C4-2B (cell line): Measurements from ENCODE around the gene FAM53B.

Source experiments
- ZFX ChIP-seq: fragments of 450-650 bp; IDR thresholded peaks from 2 replicates; pipeline ENCODE4 v1.6.1; 2017
- TF ChIP-seq, protein P1 (sequence below): fragments of 450-650 bp; conservative IDR thresholded peaks from 2 replicates; pipeline ENCODE4 v1.5.1; 2017; ENCODE audit warnings: mild to moderate bottlenecking

DNA sequence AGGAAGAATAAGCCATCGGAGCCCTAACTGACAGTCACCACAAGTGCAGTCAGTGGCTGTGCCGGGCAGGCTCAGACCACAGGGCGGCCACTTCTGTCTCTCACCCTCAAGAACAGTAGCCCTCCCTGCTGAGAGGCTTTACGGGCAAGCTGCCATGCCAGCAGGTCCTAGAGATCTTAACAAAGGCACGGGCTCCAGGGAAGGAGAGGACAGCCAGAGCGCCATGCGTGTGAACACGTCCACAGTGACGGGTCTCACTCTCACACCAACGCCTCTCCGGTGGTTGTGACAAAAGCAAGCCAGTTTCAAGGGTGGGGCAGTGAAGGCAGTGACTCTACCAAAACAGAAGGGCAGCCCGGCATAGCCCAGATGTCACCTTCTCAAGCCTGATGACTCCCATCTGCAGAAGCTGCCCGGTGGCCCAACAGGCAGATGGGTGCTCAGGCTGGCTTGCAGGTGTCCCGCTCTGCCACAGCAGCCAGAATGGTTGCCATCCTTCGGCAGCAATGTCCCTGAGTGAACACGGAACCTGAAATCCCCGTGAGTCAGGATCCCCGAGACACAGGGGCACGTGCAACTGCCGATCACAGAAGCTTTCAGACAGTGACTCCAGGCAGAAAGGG is 102.0 kb downstream of the FAM53B start:
- TF ChIP-seq, protein P1, sequence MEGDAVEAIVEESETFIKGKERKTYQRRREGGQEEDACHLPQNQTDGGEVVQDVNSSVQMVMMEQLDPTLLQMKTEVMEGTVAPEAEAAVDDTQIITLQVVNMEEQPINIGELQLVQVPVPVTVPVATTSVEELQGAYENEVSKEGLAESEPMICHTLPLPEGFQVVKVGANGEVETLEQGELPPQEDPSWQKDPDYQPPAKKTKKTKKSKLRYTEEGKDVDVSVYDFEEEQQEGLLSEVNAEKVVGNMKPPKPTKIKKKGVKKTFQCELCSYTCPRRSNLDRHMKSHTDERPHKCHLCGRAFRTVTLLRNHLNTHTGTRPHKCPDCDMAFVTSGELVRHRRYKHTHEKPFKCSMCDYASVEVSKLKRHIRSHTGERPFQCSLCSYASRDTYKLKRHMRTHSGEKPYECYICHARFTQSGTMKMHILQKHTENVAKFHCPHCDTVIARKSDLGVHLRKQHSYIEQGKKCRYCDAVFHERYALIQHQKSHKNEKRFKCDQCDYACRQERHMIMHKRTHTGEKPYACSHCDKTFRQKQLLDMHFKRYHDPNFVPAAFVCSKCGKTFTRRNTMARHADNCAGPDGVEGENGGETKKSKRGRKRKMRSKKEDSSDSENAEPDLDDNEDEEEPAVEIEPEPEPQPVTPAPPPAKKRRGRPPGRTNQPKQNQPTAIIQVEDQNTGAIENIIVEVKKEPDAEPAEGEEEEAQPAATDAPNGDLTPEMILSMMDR = no peak
- no peak for TF ChIP-seq ZFX
